ENCODE measurements around the gene SCN9A. TPM values are rescaled to one million over a fixed set of nuclear protein-coding genes. Genes with fewer than 3 reads are reported as not detected.
A peak's percentile ranks its signal among the peaks of the same experiment; 100 is the strongest.
"Not testable (repeated sequence)": the region's sequence is repeated elsewhere in the genome, so short reads cannot be mapped to it uniquely, and the experiment has no call there.

The SCN9A gene
- total RNA-seq, 8 experiments from 2014 or later: 0.31 to 40.6 (median 5.6) TPM

DNA sequence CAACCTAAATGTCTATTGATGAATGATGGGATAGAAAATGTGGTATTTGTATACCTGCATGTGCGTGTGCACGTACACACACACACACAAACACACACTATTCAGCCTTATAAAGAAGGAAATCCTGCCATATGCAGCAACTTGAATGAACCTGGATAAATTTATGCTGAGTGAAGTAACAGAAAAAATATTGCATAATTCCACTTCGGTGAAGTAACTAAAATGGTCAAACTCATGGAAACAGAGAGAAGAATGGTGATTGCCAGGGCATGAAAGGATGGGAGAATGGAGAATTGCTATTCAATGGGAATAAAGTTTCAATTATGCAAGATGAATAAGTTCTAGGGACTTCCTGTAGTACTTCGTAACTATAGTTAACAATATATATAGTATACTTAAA is 152.4 kb downstream of the SCN9A start:
- H3K4me3 ChIP-seq: no peak overlapping the region
- no peak overlapping the region for H3K27ac ChIP-seq
- 25 to 100% (median 91%) methylated on average over 3 to 4 of the region's 4 CpGs; no CpG with 5 or more reads in 1 of the 10 experiments for WGBS, 10 experiments
- no peaks in the 10 kb centered on the region for H3K4me1 ChIP-seq (replicated peaks in 1 of 2)
- no peak for ATAC-seq (replicated peaks in 6 of 8)
- in situ Hi-C loops (cut with MboI; ENCODE audit: low pct_unique_long_range_greater_than_20kb in 2 of 9, low sequenced_read_pairs in 9 of 9, unreplicated experiment in 9 of 9): no loop called here

DNA sequence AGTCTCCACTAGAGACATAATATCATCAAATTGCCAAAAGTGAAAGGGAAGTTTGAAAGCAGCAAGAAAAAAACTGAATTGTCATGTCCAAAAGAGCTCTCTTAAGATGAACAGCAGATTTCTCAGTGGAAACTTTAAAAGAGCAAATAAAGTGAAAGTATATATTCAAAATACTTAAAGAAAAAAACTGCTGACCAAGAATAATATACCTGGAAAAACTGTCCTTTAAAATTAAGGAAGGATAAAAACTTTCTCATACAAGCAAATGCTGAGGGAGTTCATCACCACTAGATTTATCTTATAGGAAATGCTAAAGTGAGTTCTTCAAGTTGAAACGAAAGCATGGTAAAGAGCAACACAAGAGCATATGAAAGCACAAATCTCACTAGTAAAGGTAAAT is 164.7 kb downstream of the SCN9A start:
- no peak overlapping the region for H3K27ac ChIP-seq
- H3K4me3 ChIP-seq: no peak overlapping the region
- 0 to 100% (median 80%) methylated on average over 1 of the region's 1 CpG; no CpG with 5 or more reads in 1 of the 10 experiments for whole genome bisulfite sequencing, 10 experiments
- no peak for ATAC-seq (replicated peaks in 6 of 8)
- in situ Hi-C loops (cut with MboI; ENCODE audit: low pct_unique_long_range_greater_than_20kb in 2 of 9, low sequenced_read_pairs in 9 of 9, unreplicated experiment in 9 of 9): no loop called here
- H3K4me1 ChIP-seq (replicated peaks in 1 of 2): no peaks in the 10 kb centered on the region

DNA sequence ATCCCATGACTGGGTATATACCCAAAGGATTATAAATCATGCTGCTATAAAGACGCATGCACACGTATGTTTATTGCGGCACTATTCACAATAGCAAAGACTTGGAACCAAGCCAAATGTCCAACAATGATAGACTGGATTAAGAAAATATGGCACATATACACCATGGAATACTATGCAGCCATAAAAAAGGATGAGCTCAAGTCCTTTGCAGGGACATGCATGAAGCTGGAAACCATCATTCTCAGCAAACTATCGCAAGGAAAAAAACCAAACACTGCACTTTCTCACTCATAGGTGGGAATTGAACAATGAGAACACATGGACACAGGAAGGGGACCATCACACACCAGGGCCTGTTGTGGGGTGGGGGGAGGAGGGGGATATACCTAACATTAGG is 165.8 kb downstream of the SCN9A start:
- H3K4me3 ChIP-seq; in situ Hi-C loops (cut with MboI; ENCODE audit: low pct_unique_long_range_greater_than_20kb in 2 of 9, low sequenced_read_pairs in 9 of 9, unreplicated experiment in 9 of 9); H3K27ac ChIP-seq; H3K4me1 ChIP-seq (replicated peaks in 1 of 2); ATAC-seq (replicated peaks in 6 of 8): not testable (repeated sequence)
- no CpG with 5 or more reads among the region's 4 CpGs for WGBS, 10 experiments

DNA sequence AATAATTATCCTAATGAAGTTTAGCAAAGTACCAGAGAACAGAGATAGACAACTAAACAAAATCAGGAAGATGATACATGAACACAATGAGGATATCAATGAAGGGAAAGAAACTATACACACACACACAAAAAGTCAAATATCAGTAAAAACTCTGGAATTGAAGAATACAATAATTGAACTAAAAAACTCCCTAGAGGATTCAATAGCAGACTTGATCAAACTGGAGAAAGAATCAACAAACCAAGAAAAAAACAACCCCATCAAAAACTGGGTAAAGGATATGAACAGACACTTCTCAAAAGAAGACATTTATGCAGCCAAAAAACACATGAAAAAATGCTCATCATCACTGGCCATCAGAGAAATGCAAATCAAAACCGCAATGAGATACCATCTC is 166.4 kb downstream of the SCN9A start:
- H3K4me3 ChIP-seq; ATAC-seq (replicated peaks in 6 of 8); H3K4me1 ChIP-seq (replicated peaks in 1 of 2); H3K27ac ChIP-seq; in situ Hi-C loops (cut with MboI; ENCODE audit: low pct_unique_long_range_greater_than_20kb in 2 of 9, low sequenced_read_pairs in 9 of 9, unreplicated experiment in 9 of 9): not testable (repeated sequence)
- no CpG with 5 or more reads among the region's 1 CpG for WGBS, 10 experiments

DNA sequence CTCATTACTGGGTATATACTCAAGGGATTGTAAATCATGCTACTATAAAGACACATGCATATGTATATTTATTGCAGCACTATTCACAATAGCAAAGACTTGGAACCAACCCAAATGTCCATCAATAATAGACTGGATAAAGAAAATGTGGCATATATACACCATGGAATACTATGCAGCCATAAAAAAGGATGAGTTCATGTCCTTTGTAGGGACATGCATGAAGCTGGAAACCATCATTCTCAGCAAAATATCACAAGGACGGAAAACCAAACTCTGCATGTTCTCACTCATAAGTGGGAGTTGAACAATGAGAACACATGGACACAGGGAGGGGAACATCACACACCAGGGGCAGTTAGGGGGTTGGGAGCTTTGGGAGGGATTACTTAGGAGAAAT is 169.6 kb downstream of the SCN9A start:
- H3K4me3 ChIP-seq; in situ Hi-C loops (cut with MboI; ENCODE audit: low pct_unique_long_range_greater_than_20kb in 2 of 9, low sequenced_read_pairs in 9 of 9, unreplicated experiment in 9 of 9); H3K27ac ChIP-seq; ATAC-seq (replicated peaks in 6 of 8); H3K4me1 ChIP-seq (replicated peaks in 1 of 2): not testable (repeated sequence)
- WGBS, 10 experiments: 57 to 89% (median 80%) methylated on average over 1 of the region's 1 CpG; no CpG with 5 or more reads in 7 of the 10 experiments

DNA sequence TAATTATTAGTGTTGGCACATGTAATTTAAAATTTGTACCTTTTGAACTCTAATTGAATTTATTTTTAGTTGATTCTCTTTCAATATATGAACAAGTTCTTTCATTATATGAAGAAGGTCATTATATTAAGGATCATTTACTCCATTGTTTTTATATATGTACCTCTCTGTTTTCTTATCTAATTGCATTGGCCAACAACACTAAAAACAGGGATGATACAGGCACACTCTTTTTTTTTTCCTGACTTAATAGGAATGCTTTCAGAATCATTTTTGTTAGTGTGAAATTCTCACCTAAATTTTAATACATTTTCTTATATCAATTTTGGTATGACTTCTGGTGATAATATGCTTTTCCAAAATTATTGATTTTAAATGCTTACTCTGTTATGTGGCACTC is 173.0 kb downstream of the SCN9A start:
- in situ Hi-C loops (cut with MboI; ENCODE audit: low pct_unique_long_range_greater_than_20kb in 2 of 9, low sequenced_read_pairs in 9 of 9, unreplicated experiment in 9 of 9): no loop called here
- Histone ChIP-seq H3K4me1 (replicated peaks in 1 of 2) (no peaks in the 10 kb centered on the region), H3K4me3 (no peak overlapping the region), H3K27ac (no peak overlapping the region)
- ATAC-seq (replicated peaks in 6 of 8): no peak

DNA sequence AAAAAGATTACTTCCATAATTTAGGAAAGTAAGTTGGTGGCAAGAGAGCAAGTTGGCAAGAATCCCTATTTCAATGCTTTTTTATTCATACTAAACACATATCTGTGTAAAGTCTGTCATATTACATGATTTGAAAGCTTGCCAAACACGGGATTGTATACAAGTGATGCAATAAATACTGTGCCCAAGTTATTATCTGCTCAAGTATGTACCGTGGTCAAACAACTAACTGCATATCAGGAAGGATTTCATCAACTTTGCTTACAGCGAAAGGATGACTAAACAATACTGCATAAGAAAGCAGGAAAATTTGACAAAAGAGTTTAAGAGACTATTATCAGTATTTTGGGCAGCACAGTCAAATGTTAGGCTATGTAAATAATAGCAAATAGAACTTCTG is 178.3 kb downstream of the SCN9A start:
- ATAC-seq (replicated peaks in 6 of 8): no peak
- Histone ChIP-seq H3K27ac (no peak overlapping the region), H3K4me1 (replicated peaks in 1 of 2) (peaks cover 0 to 14% of the 10 kb centered on the region in 2 donors), H3K4me3 (no peak overlapping the region)
- 10 to 100% (median 74%) methylated on average over 1 to 3 of the region's 3 CpGs for WGBS, 10 experiments
- in situ Hi-C loops (cut with MboI; ENCODE audit: low pct_unique_long_range_greater_than_20kb in 2 of 9, low sequenced_read_pairs in 9 of 9, unreplicated experiment in 9 of 9): loop anchor here in 1 of 9 experiments (25.0 kb wide), 1 partner anchor 235 kb away; the partner anchor contains the start of gene TTC21B

DNA sequence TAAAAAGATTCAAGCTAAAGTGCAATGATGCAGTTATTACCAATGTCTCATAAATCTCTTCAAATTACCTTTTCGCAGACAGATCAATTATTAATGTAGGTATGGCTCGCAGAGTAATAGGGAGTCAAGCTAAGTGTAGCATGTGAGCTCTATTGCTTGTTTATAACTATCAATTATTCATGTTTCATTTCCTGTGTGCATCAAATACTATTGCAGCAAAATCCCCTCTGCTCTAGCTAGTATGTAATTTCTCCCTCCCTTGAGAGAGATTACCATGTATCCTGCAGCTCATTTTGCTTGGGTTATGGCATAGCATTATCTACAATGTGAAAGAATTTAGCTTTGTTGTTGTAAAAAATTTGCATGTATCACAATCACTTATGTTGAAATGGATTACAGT is 182.3 kb downstream of the SCN9A start:
- in situ Hi-C loops (cut with MboI; ENCODE audit: low pct_unique_long_range_greater_than_20kb in 2 of 9, low sequenced_read_pairs in 9 of 9, unreplicated experiment in 9 of 9): loop anchor here in 1 of 9 experiments (25.0 kb wide), 1 partner anchor 231 kb away; the partner anchor contains the start of gene TTC21B
- 30 to 80% (median 64%) methylated on average over 1 to 2 of the region's 2 CpGs; no CpG with 5 or more reads in 1 of the 10 experiments for WGBS, 10 experiments
- ATAC-seq (replicated peaks in 6 of 8): peak in 5 of 8 experiments; percentile 70 to 99 (median 87)
- Histone ChIP-seq H3K4me1 (replicated peaks in 1 of 2) (peaks cover 0 to 26% of the 10 kb centered on the region in 2 donors), H3K4me3 (no peak overlapping the region), H3K27ac (no peak overlapping the region)

DNA sequence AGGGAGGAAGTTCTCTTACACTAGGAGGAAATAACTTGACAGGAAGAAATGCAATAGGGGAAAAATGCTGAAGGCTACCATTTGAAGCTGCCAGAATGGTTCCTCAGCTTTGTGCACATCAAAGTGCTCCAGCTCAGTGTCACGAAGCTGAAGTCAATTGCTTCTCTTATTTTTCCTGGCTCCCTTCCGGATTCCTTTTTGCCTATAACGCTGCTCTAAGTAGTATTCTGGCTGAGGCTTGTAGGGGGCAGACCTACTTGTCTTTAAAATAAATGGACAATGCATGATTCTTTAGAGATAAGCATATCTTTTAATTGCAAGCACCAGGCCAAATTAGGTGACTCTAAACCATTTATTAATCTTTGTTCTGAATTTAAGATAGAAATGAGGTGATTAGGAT is 187.7 kb downstream of the SCN9A start:
- no peak overlapping the region for H3K4me3 ChIP-seq
- H3K4me1 ChIP-seq (replicated peaks in 1 of 2): peaks cover 0 to 15% of the 10 kb centered on the region in 2 donors
- 13 to 80% (median 65%) methylated on average over 2 to 3 of the region's 3 CpGs; no CpG with 5 or more reads in 2 of the 10 experiments for WGBS, 10 experiments
- in situ Hi-C loops (cut with MboI; ENCODE audit: low pct_unique_long_range_greater_than_20kb in 2 of 9, low sequenced_read_pairs in 9 of 9, unreplicated experiment in 9 of 9): loop anchor here in 1 of 9 experiments (25.0 kb wide), 1 partner anchor 226 kb away; the partner anchor contains the start of gene TTC21B
- no peak for ATAC-seq (replicated peaks in 6 of 8)
- no peak overlapping the region for H3K27ac ChIP-seq

DNA sequence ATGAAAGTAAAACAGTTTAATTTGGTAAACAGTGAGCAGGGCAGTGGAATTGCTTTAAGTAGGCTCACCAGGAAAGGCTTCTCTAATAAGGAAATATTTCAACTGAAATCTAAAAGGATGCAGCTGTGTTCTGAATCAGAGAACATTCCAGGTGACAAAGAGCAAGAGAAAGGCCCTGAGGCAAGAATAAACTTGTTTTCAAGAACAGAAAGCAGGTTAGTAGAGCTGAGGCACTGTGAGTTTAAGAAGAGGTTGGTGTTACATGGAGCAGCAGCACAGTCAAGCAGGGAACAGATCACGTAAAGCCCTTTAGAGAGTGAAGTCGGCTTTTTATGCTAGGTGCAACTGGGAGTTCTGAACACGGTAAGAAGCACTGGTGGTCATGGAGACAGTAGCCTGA is 191.0 kb downstream of the SCN9A start:
- Histone ChIP-seq H3K27ac (no peak overlapping the region), H3K4me3 (no peak overlapping the region), H3K4me1 (replicated peaks in 1 of 2) (no peaks in the 10 kb centered on the region)
- ATAC-seq (replicated peaks in 6 of 8): no peak
- 89 to 100% (median 94%) methylated on average over 1 to 3 of the region's 3 CpGs; no CpG with 5 or more reads in 6 of the 10 experiments for WGBS, 10 experiments
- in situ Hi-C loops (cut with MboI; ENCODE audit: low pct_unique_long_range_greater_than_20kb in 2 of 9, low sequenced_read_pairs in 9 of 9, unreplicated experiment in 9 of 9): loop anchor here in 1 of 9 experiments (25.0 kb wide), 1 partner anchor 222 kb away; the partner anchor contains the start of gene TTC21B

DNA sequence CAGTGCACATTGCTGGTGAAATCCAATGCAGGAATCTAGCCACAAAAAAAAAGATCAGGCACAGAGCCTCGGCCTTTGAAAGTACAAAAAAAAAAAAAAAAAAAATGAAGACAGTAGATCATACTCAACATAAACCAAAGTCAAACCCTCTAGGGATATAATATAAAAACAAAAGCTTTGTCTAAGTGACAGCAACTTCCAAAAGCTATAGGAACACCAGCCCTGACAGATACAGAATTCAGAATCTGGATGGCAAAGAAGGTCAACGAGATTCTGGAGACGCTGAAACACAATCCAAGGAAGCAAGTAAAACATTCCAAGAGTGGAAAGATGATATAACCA is 194.0 kb downstream of the SCN9A start:
- Histone ChIP-seq H3K4me1 (replicated peaks in 1 of 2) (no peaks in the 10 kb centered on the region), H3K27ac (no peak overlapping the region), H3K4me3 (no peak overlapping the region)
- ATAC-seq (replicated peaks in 6 of 8): no peak
- 0 to 56% (median 36%) methylated on average over 1 to 3 of the region's 3 CpGs; no CpG with 5 or more reads in 1 of the 10 experiments for WGBS, 10 experiments
- in situ Hi-C loops (cut with MboI; ENCODE audit: low pct_unique_long_range_greater_than_20kb in 2 of 9, low sequenced_read_pairs in 9 of 9, unreplicated experiment in 9 of 9): loop anchor here in 1 of 9 experiments (25.0 kb wide), 1 partner anchor 219 kb away; the partner anchor contains the start of gene TTC21B

DNA sequence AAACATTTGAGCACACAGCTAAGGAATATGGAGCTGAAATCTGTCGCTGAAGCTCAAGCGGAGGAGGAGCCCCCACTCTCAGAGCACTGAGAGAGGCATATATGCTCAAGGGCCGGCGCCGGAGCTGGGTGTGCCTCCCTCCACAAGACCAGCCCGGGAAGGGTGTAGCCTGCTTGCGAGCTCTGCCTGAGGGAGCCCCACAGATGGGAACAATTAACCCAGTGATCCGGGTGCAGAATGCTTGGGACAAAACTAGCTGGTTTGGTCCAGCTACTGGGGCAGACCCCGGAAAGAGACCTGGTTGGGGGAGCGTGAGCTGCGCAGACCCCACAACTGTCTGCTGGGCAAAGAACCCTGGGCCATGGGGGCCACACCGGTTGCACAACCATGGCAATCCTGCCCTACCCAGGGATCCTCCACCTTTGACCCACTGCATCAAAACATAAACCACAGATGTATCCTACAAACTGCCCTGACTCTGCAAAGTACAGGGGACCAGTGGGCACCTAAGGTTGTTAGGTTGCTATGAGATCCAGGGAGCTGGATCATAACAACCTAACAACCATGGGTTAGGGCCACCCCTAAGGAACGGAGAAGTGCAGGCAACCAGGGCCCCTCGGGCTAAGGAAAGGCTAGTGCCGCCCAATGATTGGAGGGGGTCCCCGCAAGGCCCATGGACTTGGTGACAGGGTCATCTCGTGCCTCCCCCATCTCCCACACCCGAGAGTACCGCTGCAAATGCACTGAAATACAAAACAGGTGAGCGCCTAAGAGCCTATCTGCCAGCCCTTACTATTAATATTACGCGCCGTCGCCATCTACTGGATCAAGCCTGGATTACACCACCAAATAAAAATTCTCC is 194.6 kb downstream of the SCN9A start:
- H3K27ac ChIP-seq: no peak overlapping the region
- peak; percentile 42 to 94 (median 67) for ATAC-seq (replicated peaks in 6 of 8)
- in situ Hi-C loops (cut with MboI; ENCODE audit: low pct_unique_long_range_greater_than_20kb in 2 of 9, low sequenced_read_pairs in 9 of 9, unreplicated experiment in 9 of 9): loop anchor here in 1 of 9 experiments (25.0 kb wide), 1 partner anchor 219 kb away; the partner anchor contains the start of gene TTC21B
- no peak overlapping the region for H3K4me3 ChIP-seq
- WGBS, 10 experiments: 0 to 93% (median 45%) methylated on average over 2 to 18 of the region's 24 CpGs; no CpG with 5 or more reads in 2 of the 10 experiments
- no peaks in the 10 kb centered on the region for H3K4me1 ChIP-seq (replicated peaks in 1 of 2)

DNA sequence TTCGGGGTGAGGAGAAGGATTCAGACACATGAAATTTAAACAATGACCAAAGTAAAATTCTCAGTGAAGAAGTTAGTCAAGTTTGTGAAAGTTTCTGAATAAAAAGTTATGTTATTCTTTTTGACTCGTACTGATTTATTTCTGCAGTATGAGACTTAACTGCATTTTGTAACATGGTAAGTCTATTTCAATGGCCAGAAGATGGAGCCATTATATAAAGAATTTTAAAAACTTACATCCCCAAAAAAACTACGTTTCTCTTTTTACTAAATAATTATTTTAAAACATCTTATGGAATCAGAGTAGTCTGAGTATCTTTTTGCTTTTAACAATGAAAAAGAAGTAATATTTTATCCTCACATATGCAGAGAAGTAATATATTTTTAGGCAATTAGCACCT is 196.5 kb downstream of the SCN9A start:
- no peak overlapping the region for H3K27ac ChIP-seq
- ATAC-seq (replicated peaks in 6 of 8): no peak
- in situ Hi-C loops (cut with MboI; ENCODE audit: low pct_unique_long_range_greater_than_20kb in 2 of 9, low sequenced_read_pairs in 9 of 9, unreplicated experiment in 9 of 9): loop anchor here in 1 of 9 experiments (25.0 kb wide), 1 partner anchor 217 kb away; the partner anchor contains the start of gene TTC21B
- 16 to 100% (median 69%) methylated on average over 1 to 3 of the region's 3 CpGs for WGBS, 10 experiments
- H3K4me3 ChIP-seq: no peak overlapping the region
- H3K4me1 ChIP-seq (replicated peaks in 1 of 2): peaks cover 0 to 3% of the 10 kb centered on the region in 2 donors
